GM19467 (cell line): ENCODE measurements around the gene C13orf42.

Source experiments
- ATAC-seq: cut with Tn5 transposase; IDR thresholded peaks from one replicate; pipeline ENCODE4 v1.9.1; 2021; ENCODE audit warnings: mild to moderate bottlenecking, moderate library complexity; ENCODE audit not compliant: unreplicated experiment

C13orf42 gene

DNA sequence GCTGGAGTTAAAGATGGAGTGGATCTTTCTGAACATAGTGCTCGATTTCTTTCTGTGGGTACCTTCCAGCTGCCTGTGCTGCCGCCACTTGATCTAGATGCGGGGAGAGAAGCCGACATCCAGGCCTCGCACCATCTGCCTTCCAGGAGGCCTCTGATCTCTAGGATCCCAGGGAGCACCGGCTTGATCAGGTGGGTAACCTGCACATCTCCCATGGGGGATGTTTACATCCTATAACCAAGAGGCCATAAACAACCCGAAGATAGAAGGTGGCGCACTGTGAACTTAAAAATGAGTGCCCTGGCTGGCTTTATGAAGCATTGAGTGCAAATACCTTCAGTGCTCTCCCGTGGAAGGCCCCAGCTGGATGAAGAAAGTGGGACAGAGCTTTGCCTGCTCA is at the start of gene C13orf42:
Gene C13orf42, minus strand, starts transcription at position 101 of the 400 bp plus-strand sequence. Its CDS starts 65 bp downstream, at position 36.
- no peak for ATAC-seq

DNA sequence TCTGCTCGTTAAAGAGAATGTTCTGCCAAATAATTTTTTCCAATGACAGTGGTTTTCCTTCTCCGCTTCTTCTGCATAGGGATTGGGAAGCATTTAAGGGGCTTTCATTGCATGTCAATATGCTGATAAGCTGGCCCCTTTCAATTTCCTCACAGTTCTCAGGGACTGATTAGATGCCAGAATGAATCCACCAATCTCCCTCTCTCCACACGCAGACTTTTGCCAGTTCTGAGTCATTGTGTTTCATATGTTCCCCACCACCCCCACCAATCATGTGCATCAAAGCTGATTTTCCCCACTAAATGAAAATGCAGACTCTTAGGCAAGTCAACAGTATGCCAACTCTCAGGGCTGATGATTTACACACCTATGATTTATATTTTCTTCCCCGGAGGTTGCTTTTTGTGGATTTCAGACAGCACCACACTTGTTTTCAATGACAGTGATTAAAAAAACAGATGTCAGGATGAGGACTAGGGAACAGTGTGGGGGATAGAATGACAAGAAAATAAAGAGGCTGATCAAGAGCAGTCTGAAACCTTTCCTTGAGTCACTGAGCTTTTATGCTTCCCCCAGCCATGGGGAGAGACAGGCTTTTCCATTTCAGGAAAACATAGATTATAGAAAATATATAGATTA is 47.9 kb upstream of the C13orf42 start:
- no peak for ATAC-seq

GRCh38 chr13:51158365-51158764 is 47.3 kb upstream of the C13orf42 start:
- ATAC-seq = no peak

DNA sequence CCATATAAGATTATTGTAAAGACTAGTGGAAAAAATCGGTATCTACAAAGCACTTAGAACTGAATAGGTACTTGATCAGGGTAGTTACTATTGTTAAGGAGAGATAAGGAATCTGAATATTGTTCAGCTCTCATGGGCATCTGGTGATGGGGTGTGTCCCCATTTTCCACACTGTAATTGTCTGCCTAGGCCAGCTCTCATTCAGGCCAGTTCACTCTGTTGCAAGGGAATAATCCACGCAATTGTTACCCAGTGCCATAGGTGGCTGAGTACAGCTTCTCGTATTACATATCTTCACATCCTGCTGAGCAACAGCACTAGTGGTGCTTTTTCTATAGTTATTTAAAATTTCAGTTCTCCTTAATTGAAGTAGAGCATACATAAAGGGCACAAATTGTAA is 45.6 kb upstream of the C13orf42 start:
- ATAC-seq = no peak

DNA sequence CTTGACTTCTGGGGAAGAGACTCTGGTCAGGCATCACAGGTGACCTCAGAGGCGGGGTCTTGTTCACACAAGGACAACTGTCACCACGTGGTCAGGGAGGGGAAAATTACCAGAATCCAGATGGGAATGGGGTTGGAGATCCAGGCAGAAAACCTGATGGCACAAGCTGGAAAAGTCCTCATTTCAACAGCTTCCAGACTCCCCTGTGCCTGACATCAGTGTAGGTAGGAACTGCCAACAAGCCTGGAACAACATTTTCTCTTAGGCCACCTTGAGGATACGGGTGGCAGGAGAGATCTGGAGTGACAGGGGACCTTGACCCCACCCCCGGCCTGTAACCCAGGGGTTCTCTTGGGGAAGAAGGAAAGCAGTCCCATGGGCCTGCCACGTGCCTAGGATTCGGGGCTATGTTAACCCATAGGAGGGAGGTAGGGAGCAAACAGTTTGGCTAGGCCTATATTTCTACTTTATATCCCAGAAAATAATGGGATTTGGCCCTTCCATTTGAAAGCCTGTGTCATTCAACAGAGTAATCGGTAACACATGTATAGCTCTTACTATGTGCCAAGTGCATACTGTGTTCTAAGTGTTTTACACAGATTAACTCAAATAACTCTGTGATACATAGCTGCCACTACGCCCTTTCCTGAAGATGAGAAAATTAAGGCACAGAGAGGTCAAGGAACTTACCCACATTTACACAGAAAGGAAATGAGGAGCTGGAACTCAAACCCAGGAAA is 44.9 kb upstream of the C13orf42 start:
- ATAC-seq = no peak

DNA sequence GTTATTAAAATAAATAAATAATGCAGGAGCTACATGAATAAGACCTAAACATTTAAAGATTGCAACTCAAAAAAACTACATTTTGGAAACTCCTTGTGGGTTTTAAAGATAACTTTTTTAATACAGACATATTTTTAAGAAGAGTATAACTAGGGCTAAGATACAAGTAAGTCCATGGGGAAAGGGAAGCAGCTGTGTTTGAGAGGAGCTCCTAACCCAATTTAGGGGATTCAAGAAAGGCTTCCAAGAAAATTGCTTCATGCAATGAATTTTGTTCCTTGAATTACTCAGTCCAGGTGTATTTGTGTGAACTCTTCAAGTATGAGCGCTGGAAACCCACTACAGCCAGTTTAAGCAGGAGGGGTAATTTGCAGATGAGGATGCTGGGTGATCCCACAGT is 44.1 kb upstream of the C13orf42 start:
- no peak for ATAC-seq

DNA sequence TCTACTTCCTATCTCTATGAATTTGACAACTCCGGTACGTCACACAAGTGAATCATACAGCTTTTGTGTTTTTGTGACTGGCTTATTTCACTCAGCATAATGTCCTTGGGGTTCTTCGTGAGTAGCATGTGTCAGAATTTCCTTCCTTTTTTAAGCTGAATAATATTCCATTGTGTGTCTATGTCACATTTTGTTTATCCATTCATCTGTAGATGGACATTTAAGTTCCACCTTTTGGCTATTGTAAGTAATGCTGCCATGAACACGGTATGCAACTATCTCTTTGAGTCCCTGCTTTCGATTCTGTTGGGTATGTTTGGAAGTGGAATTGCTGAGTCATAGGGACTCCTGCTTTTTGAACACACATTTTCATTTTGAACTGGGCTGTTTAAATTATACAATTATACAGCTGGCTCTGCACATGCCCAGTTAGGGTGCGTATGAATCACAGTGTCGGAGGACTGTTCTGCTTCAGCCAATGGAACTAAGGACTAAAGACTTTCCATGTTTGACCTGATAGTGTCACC is 43.0 kb upstream of the C13orf42 start:
- ATAC-seq = no peak

- ATAC-seq = no peak
Observed at GRCh38 chr13:51153527-51153926, 42.5 kb upstream of the C13orf42 start.

- ATAC-seq = no peak
Observed at GRCh38 chr13:51152701-51153100, 41.6 kb upstream of the C13orf42 start.

GRCh38 chr13:51151463-51151862 is 40.4 kb upstream of the C13orf42 start:
- no peak for ATAC-seq

DNA sequence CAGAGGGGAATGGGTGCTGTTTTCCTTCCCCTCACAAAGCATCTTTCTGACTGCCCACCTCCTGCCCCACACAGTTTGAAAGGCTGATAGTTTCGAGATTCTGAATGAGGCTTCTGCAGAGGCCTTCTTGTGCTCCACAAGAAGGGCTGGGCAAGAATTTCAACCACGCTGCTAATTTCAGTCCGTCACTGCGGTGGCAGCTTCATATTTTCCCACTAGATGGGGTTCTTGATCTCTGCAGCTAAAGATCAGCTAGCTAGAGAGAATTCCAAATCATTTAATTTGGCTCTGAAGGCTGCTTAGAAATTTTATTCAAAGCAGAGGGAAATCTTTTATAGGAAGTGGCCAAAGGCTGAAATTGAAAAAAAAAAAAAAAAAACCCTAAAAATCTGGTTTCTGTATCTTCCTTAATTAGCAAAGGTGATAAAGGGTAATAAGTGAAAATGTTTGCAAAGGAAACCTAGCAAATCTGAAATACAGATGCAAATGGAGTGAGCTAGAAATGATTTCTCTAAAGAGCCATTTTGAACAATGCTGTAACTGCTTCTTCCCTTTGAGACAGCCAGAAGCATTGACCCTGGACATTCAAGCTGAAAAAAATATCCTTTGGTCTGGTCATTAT is 38.0 kb upstream of the C13orf42 start:
- ATAC-seq = no peak

- ATAC-seq = no peak
Observed at GRCh38 chr13:51148223-51148951, 37.3 kb upstream of the C13orf42 start.

DNA sequence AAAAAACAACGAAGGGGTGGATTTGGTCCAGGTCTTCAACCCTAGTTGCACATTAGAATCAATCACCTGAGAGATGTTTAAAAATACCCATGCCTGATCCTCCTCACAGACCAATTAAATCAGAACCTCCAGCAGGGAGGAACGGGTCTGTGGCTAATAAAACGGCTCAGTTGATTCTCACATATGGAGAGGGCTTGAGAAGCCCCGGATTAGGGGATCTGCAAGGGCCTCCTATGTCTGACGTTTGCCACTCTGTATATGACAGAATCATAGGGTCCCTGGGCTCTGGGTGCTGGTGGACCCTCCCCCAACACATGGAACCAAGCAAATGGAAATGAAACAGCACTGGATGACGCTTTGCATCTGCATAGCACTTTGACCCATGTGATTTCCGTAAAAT is 36.7 kb upstream of the C13orf42 start:
- no peak for ATAC-seq

DNA sequence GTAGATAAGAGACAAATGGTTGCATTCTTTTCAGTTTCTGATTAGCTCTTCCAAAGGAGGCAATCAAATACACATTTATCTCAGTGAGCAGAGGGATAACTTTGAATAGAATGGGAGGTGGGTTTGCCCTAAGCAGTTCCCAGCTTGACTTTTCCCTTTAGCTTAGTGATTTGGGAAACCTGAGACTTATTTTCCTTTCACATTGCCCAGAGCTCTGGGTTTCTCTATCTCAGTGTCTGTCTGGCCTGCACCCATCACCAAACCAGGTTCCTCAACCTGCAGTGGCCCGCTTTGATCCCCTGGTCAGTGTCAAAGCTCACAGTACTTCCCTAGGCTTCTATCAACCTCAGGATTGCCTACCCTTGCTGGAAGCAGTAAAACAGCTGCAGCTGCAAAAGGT is 35.6 kb upstream of the C13orf42 start:
- ATAC-seq = no peak

GRCh38 chr13:51137250-51137649 is 26.2 kb upstream of the C13orf42 start:
- no peak for ATAC-seq

DNA sequence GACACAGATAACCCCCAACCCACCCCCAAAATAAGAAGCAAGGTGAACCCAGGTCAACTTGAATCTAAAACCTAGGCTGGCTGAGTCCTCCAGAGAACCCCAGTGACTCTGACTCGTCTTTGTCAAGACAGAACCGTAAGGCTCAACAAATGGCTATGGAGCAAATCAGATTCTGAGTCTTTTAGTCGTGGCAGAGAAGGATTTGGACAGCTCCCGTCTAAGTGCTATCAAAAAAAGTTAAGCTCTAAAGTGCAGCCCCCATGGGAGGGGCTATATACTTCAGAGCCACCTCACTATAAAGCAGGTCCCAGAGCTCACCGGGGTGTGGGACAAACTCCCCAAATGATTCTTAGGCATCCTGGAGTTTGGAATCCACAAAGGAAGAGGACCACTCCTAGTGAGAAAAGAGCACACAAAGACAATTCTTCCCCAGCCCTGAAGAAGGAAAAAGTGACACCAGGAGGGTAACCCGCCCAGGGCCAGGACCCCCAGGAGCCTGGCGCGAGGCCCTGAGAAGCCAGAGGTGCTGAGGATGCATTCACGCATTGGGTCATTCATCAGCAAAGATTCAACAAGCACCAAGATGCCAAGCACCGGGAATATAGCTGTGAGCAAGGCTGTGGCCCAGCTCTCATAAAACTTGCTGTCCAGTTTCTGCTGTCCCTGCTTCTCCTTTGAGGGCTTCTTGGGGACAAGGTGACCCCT is 25.4 kb upstream of the C13orf42 start:
- no peak for ATAC-seq

DNA sequence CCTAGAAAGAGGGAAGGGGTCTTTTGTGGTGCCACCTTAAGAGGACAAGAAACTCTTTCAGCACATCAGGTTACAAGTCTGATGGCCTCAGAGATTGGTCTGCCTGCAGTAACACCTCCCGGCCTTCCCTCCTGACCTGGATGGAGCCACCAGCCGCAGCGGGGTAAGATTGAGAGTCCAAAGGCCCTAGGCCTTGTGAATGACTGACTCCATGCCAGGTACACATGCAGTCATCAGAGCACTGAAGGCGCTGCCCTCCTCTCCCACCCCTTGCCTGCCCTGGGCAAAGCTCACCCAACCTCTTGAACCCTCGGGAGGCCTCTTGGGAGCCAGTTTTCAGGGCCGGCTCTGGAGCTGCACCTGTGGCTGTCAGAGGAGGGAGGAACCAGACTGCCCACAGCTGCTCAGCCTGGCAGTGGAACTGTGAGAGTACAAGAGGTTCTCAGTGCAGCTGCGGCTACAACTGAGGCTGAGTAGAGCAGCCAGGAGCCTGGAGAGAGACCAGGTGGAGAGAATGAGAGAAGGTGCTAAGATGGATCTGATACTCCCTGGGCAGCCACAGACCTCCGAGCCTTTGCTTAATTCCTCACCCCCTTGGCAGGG is 23.8 kb upstream of the C13orf42 start:
- no peak for ATAC-seq

- no peak for ATAC-seq
Observed at GRCh38 chr13:51130348-51130747, 19.3 kb upstream of the C13orf42 start.

DNA sequence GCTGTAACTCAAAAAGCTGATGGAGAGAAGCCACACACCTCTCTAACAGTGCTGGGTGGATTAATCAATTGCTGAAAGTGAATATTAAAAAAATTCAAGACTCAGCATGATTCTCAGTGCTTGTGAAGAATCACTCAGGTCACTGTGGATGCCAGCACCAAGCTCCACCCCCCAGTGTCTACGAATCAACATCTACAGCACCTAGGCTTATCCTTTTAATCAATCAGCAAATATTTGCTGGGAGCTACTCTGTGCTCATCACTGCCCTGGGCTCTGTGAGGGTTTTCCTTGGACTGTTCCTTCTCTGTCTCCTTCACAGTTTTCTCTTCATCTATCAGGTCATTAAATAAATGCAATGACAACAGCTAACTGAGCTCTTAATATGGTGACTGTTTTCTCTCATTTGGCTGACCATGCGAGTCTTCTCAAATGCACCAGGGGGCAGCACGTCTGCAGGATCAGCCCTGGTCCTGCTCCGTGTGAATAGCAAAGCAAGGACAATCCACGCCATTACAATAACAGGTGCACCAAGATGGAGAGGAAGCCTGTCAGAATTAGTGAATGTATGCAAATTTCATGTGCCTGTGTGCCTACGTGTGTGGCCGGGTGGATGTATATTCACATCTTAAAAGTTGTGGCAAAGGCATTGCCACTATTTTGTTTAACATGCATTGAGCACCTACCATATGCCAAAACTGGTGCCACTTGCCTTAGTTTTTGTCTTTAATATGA is 14.6 kb upstream of the C13orf42 start:
- ATAC-seq = no peak
